ENCODE results near the gene SETD5. TPM values are rescaled to one million over a fixed set of nuclear protein-coding genes. Genes with fewer than 3 reads are reported as not detected.
"Not testable (repeated sequence)": the region's sequence is repeated elsewhere in the genome, so short reads cannot be mapped to it uniquely, and the experiment has no call there.

The SETD5 gene
- total RNA-seq, 1 donor from 2014 or later: 124 TPM

DNA sequence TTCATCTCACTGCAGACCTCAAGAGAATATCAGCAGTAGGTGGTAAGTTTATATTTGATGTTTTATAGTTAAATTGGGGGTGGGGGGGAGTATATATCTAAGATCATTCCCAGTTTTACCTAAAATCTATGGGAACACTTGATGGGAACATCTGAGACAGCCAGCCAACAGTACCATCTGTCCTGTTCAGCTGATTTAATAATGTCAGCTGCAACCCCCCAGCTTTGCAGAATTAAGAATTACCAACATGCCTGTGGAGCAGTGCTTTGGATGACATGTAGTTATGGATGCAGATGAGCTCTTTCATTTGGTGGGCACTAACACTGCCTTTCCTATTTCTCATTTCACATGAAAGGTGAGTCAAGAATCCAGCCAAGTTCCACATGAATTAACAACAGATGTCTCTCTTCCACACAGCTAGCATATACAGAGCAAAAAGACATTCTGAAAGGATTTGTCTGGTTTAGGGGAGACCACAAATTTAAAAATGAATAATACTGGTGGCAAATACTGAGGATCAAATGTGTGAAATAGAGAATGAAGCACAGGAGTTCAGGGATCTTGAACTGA, 76.2 kb downstream of the SETD5 start:
- no peak overlapping the region for H3K27ac ChIP-seq
- ATAC-seq (no peak), DNase-seq (no peak)
- TF ChIP-seq, protein P1, sequence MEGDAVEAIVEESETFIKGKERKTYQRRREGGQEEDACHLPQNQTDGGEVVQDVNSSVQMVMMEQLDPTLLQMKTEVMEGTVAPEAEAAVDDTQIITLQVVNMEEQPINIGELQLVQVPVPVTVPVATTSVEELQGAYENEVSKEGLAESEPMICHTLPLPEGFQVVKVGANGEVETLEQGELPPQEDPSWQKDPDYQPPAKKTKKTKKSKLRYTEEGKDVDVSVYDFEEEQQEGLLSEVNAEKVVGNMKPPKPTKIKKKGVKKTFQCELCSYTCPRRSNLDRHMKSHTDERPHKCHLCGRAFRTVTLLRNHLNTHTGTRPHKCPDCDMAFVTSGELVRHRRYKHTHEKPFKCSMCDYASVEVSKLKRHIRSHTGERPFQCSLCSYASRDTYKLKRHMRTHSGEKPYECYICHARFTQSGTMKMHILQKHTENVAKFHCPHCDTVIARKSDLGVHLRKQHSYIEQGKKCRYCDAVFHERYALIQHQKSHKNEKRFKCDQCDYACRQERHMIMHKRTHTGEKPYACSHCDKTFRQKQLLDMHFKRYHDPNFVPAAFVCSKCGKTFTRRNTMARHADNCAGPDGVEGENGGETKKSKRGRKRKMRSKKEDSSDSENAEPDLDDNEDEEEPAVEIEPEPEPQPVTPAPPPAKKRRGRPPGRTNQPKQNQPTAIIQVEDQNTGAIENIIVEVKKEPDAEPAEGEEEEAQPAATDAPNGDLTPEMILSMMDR (IDR thresholded peaks at IDR 0.05): no peak
- intact Hi-C loops (cut with DNase I): no loop called here
- no peaks in the 10 kb centered on the region for H3K4me1 ChIP-seq
- no peaks in the 10 kb centered on the region for H3K27me3 ChIP-seq
- no peaks in the 10 kb centered on the region for H3K9me3 ChIP-seq
- H3K4me3 ChIP-seq: no peak overlapping the region
- peaks cover 100% of the 10 kb centered on the region for H3K36me3 ChIP-seq

DNA sequence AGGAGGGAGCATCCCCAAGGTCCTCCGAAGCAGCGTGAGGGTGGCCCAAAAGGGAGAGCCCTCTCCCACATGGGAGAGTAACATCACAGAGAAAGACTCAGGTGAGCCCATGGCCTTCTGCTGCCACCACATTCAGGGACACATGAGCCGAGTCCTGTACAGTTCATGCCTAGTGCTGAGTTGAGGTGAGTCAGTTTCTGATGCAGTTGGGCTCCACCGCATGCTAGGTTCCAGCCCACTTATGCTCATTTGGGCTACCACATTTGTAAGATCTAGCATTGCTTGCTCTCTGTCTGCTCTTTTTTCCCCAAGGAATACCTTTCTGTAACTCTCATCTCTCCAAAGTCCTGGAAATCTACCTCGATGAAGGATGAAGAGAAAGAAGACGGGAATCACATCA, 77.1 kb downstream of the SETD5 start:
- Histone ChIP-seq H3K27me3 (no peaks in the 10 kb centered on the region), H3K36me3 (peaks cover 100% of the 10 kb centered on the region), H3K4me3 (no peak overlapping the region), H3K27ac (no peak overlapping the region), H3K4me1 (no peaks in the 10 kb centered on the region), H3K9me3 (no peaks in the 10 kb centered on the region)
- ATAC-seq: no peak
- intact Hi-C loops (cut with DNase I): no loop called here
- TF ChIP-seq, protein P1 (IDR thresholded peaks at IDR 0.05): no peak
- DNase-seq: no peak

DNA sequence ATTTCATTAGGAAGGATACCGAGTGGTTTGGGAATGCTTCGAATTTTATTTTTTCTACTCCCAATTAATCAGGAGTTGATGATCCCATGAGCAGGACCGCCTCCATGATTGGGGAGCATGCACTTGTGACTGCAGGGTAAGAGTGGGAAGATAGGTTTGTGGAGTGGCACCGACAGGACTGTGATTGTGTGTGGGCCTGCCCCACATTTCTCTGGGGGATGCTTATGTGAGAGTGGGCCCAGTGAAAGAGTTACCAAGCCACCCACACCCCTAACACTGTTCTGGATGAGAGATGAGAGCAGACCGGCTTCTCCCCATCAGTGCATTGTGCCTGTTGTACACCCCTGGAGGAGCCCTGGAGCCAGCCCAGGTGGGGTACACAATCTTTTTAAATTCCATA, 79.5 kb downstream of the SETD5 start:
- Histone ChIP-seq H3K4me3 (no peak overlapping the region), H3K36me3 (peaks cover 98% of the 10 kb centered on the region), H3K27me3 (no peaks in the 10 kb centered on the region), H3K9me3 (no peaks in the 10 kb centered on the region), H3K4me1 (no peaks in the 10 kb centered on the region), H3K27ac (no peak overlapping the region)
- DNase-seq: no peak
- ATAC-seq: no peak
- TF ChIP-seq, protein P1 (IDR thresholded peaks at IDR 0.05): no peak
- intact Hi-C loops (cut with DNase I): no loop called here

DNA sequence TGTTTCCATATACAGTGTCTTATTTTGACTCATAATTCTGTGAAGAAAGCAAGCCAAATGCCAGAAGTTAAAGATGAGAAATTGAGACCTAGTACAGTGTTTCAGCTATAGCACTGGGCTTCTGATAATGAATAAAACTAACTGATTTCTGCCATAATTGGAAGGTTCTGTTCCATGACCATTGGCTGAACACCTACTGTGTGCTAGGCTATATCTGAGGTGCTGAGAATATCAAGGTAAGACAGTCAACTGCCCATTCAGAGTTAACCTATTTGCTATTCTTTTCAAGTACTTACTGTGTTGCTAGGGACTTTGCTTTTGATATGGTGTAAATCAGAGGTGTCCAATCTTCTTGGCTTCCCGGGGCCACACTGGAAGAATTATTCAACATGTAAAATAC, 82.8 kb downstream of the SETD5 start:
- no peaks in the 10 kb centered on the region for H3K9me3 ChIP-seq
- TF ChIP-seq, protein P1 (IDR thresholded peaks at IDR 0.05): no peak
- H3K27me3 ChIP-seq: no peaks in the 10 kb centered on the region
- peaks cover 87% of the 10 kb centered on the region for H3K36me3 ChIP-seq
- H3K27ac ChIP-seq: no peak overlapping the region
- ATAC-seq (no peak), DNase-seq (no peak)
- H3K4me3 ChIP-seq: no peak overlapping the region
- H3K4me1 ChIP-seq: no peaks in the 10 kb centered on the region
- intact Hi-C loops (cut with DNase I): no loop called here

DNA sequence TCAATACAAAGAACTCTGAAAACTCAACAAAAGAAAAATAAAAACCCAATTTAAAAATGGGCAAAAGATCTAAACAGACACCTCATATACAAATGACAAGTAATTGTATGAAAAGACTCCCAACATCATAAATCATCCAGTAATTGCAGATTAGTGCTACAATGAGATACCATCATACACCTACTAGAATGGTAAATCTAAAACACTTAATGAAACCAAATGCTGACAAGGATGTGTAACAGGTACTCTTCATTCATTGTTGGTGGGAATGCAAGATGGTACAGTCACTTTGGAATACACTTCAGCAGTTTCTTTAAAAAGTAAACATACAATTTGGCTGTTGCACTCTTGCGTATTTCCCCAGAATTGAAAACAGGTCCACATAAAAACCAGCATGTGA, 87.8 kb downstream of the SETD5 start:
- Histone ChIP-seq H3K27me3 (no peaks in the 10 kb centered on the region), H3K9me3 (no peaks in the 10 kb centered on the region), H3K27ac (no peak overlapping the region), H3K4me3 (no peak overlapping the region), H3K4me1 (no peaks in the 10 kb centered on the region), H3K36me3 (peaks cover 40% of the 10 kb centered on the region)
- ATAC-seq (no peak), DNase-seq (no peak)
- intact Hi-C loops (cut with DNase I): no loop called here
- TF ChIP-seq, protein P1 (IDR thresholded peaks at IDR 0.05): no peak

DNA sequence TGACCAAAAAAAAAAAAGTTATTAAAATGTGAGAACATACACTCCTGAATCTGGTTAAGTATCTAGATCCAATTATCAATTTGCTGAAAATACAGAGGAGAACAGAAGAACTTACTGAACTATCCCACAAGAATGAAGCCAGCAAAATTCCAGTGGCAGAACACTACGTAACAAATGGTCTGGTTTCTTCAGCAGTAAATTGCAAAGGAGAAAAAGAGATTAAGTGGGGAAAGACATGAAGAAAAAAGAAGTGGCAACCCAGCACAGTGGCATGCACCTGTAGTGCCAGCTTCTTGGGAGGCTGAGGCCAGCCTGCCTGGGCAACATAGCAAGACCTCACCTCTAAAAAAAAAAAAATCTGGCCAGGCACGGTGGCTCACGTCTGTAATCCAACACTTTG, 94.1 kb downstream of the SETD5 start:
- DNase-seq (no peak), ATAC-seq (no peak)
- Histone ChIP-seq H3K4me3 (no peak overlapping the region), H3K27ac (no peak overlapping the region), H3K36me3 (no peaks in the 10 kb centered on the region), H3K4me1 (no peaks in the 10 kb centered on the region), H3K27me3 (no peaks in the 10 kb centered on the region), H3K9me3 (no peaks in the 10 kb centered on the region)
- intact Hi-C loops (cut with DNase I): no loop called here
- TF ChIP-seq, protein P1 (IDR thresholded peaks at IDR 0.05): no peak

DNA sequence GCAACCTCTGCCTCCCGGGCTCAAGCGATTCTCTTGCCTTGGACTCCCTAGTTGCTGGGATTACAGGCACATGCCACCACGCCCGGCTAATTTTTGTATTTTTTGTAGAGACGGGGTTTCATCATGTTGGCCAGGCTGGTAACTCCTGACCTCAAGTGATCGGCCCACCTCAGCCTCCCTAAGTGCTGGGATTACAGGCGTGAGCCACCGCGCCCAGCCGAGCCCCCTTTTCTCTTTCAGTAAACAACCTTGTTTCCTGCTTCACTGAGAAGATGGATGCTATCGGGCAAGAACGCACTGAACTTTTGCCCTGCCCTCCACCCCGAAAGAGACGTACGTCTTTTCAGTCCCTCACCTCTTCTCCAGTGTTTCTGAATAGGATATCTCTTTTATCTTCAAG, 96.6 kb downstream of the SETD5 start:
- H3K27me3 ChIP-seq, DNase-seq: not testable (repeated sequence)

More for the DNA sequence above, 96.6 kb downstream of the SETD5 start:
- H3K4me1 ChIP-seq; H3K4me3 ChIP-seq; H3K9me3 ChIP-seq; H3K27ac ChIP-seq; ATAC-seq; H3K36me3 ChIP-seq; intact Hi-C loops (cut with DNase I): not testable (repeated sequence)

Measured in upper lobe of right lung (tissue), 1 donor.